ENCODE measurements around the gene TRNAU1AP.
A peak's percentile ranks its signal among the peaks of the same experiment; 100 is the strongest.
"Not testable (repeated sequence)": the region's sequence is repeated elsewhere in the genome, so short reads cannot be mapped to it uniquely, and the experiment has no call there.

Gene TRNAU1AP

DNA sequence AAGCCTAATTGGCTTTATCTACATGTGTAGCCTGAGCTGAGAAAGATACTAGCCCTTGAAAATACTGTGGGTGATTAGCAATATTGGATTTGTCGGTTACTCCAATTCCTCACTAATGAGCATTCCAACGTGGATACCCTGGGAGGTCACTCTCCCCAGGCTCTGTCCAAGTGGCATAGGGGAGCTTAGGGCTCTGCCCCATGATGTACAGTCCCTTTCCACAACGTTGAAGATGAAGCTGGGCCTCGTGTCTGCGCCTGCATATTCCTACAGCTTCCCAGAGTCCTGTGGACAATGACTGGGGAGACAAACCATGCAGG lies 44.5 kb upstream of the TRNAU1AP start:
- peak; percentile 72 for DNase-seq (ENCODE audit: low read depth)
- TF ChIP-seq, protein P1, sequence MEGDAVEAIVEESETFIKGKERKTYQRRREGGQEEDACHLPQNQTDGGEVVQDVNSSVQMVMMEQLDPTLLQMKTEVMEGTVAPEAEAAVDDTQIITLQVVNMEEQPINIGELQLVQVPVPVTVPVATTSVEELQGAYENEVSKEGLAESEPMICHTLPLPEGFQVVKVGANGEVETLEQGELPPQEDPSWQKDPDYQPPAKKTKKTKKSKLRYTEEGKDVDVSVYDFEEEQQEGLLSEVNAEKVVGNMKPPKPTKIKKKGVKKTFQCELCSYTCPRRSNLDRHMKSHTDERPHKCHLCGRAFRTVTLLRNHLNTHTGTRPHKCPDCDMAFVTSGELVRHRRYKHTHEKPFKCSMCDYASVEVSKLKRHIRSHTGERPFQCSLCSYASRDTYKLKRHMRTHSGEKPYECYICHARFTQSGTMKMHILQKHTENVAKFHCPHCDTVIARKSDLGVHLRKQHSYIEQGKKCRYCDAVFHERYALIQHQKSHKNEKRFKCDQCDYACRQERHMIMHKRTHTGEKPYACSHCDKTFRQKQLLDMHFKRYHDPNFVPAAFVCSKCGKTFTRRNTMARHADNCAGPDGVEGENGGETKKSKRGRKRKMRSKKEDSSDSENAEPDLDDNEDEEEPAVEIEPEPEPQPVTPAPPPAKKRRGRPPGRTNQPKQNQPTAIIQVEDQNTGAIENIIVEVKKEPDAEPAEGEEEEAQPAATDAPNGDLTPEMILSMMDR (conservative IDR thresholded peaks at IDR 0.05; ENCODE audit: low read depth, low read length) = no peak
- H3K4me3 ChIP-seq (ENCODE audit: low read length) = peak overlapping the region; percentile 81

DNA sequence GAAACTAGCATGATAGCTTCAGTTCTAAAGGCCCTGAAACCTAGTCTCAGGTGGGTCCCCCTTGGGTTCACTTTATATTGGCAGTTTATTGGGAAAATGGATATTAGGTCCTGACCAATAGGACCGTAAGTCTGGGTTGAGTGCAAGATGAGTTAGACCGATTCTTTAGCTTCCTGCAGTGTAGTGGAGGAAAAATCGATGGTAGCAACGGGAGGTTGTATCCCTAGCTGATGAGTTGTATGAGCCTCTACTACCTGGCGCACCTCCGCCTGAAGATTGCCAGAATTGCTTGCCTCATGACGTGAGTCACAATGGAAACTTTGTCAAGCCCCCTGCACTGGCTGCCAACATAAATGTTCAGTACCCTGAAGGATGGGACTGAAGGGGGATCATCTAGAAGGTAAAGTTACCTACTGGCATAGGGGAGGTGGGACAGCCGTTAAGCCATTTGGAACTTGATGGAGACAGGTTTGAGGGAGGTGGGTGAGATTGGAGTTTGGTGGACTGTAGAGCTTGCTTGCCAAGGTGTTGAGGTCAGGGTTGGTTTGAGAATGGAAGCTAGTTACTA lies 43.1 kb upstream of the TRNAU1AP start:
- TF ChIP-seq, protein P1 (conservative IDR thresholded peaks at IDR 0.05; ENCODE audit: low read depth, low read length) = no peak
- DNase-seq (ENCODE audit: low read depth) = no peak
- peak overlapping the region; percentile 81 for H3K4me3 ChIP-seq (ENCODE audit: low read length)

DNA sequence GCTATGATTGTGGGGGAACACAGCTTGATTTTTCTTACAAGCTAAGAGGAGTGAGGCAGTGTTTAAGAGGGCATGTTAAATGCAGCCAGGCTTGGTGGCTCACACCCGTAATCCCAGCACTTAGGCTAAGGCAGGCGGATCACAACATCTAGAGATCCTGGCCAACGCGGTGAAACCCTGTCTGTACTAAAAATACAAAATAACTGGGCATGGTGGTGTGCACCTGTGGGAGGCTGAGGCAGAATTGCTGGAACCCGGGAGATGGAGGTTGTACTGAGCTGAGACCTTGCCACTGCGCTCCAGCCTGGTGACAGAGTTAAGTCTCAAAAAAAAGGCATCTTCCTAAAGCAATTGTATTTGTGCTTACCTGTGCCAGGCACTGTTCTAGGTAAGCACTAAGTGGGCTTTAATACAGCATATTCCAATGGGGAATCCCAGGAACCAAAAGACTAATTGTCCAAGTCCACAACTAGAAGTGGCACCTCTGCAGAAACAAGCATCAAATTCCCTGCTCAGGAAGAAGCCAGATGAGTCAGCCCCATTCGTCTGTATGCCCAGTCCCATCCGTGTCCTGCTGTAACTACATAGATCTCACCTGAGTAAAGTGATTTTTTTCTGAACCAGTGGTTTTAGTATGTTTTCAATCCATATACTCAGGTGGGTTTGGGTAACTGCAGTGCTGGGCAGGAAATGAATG lies 42.5 kb upstream of the TRNAU1AP start:
- no peak for DNase-seq (ENCODE audit: low read depth)
- peak overlapping the region; percentile 81 for H3K4me3 ChIP-seq (ENCODE audit: low read length)
- TF ChIP-seq, protein P1 (conservative IDR thresholded peaks at IDR 0.05; ENCODE audit: low read depth, low read length) = no peak

DNA sequence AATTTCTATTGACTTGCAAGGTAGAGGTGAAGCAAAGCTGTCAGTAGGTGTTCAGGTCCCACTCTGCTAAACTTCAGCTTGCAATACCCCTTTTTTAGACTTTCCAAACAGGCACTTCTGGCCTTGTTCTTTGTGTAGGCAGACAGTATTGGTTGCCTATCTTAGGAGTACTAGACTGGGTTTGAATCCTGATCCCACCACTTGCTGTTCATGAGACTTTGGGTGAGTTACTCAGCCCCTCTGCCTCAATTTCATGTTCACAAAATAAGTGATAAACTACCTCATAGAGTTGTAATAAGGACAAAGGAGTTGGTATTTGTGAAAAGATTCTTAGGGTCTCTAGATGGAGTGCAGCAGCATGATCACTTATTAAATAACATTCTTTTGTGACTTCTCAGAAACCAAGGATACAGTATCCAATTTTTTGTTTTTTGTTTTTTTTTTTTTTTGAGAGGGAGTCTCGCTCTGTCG lies 41.9 kb upstream of the TRNAU1AP start:
- DNase-seq (ENCODE audit: low read depth) = no peak
- TF ChIP-seq, protein P1 (conservative IDR thresholded peaks at IDR 0.05; ENCODE audit: low read depth, low read length) = no peak
- peak overlapping the region; percentile 81 for H3K4me3 ChIP-seq (ENCODE audit: low read length)

DNA sequence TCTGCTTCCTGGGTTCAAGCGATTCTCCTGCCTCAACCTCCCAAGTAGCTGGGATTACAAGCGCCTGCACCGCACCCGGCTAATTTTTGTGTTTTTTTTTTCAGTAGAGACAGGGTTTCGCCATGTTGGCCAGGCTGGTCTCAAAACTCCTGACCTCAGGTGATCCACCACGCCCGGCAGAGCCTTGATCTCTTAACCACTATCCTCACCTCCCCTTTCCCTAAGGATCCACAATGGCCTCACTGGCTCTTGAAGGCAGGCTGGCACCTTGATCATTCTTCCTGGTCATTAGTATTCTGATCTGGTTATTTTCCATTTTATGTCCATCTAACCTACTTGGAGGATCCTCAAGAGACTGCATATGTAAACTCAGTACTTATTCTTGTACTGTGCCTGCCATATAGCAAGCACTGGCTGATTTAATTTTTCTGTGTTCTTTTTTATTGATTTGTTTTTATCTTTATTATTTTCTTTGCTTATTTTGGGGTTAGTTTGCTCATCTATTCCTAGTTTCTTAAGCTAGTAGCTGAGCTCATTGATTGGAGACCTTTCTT lies 40.8 kb upstream of the TRNAU1AP start:
- no peak for DNase-seq (ENCODE audit: low read depth)
- no peak overlapping the region for H3K4me3 ChIP-seq (ENCODE audit: low read length)
- TF ChIP-seq, protein P1 (conservative IDR thresholded peaks at IDR 0.05; ENCODE audit: low read depth, low read length) = no peak

DNA sequence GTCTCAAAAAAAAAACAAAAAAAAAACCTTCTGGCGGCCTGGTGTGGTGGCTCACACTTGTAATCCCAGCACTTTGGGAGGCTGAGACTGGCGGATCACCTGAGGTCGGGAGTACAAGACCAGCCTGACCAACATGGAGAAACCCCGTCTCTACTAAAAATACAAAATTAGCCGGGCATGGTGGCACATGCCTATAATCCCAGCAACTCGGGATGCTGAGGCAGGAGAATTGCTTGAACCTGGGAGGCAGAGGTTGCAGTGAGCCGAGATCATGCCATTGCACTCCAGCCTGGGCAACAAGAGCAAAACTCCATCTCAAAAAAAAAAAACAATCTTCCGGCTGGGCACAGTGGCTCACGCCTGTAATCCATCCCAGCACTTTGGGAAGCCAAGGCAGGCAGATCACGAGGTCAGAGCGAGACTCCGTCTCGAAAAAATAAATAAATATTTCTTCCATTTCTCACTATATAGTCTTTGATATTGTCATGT lies 38.4 kb upstream of the TRNAU1AP start:
- DNase-seq (ENCODE audit: low read depth); H3K4me3 ChIP-seq (ENCODE audit: low read length): not testable (repeated sequence)

DNA sequence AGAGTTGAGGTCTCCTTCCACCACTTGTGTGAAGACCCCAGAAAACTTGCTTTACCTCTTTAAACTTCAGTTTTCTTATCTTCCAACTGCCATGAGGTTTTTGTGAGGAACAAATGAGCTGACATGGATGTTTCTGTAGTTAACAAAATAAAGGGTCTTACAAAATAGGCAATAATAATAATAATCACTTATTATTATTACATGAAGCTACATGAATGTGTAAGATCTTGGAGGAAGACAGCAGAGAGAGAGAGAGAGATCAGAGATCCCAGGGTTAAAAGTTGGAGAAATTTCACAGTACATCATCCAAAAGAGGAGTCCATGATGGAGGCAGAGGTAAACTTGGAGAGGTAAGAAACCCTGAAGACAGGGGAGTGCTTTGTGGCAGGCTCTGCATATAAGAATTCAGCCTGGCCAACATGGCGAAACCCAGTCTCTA lies 36.3 kb upstream of the TRNAU1AP start:
- DNase-seq (ENCODE audit: low read depth) = no peak
- TF ChIP-seq, protein P1 (conservative IDR thresholded peaks at IDR 0.05; ENCODE audit: low read depth, low read length) = no peak
- no peak overlapping the region for H3K4me3 ChIP-seq (ENCODE audit: low read length)
